ENCODE measurements around the gene ARHGEF7.

- TF ChIP-seq CTCF (IDR thresholded peaks at IDR 0.05; ENCODE audit: poor library complexity) = no peak
- no peak for TF ChIP-seq EZH2phosphoT487 (IDR thresholded peaks at IDR 0.05; ENCODE audit: low read depth, severe bottlenecking, unreplicated experiment)
Observed at GRCh38 chr13:111241006-111241755, 126.1 kb downstream of the ARHGEF7 start.
